ENCODE results near the gene PRSS36. TPM values are rescaled to one million over a fixed set of nuclear protein-coding genes. Genes with fewer than 3 reads are reported as not detected.

Gene PRSS36
- total RNA-seq, 1 experiment from 2014 or later: 0.23 TPM

DNA sequence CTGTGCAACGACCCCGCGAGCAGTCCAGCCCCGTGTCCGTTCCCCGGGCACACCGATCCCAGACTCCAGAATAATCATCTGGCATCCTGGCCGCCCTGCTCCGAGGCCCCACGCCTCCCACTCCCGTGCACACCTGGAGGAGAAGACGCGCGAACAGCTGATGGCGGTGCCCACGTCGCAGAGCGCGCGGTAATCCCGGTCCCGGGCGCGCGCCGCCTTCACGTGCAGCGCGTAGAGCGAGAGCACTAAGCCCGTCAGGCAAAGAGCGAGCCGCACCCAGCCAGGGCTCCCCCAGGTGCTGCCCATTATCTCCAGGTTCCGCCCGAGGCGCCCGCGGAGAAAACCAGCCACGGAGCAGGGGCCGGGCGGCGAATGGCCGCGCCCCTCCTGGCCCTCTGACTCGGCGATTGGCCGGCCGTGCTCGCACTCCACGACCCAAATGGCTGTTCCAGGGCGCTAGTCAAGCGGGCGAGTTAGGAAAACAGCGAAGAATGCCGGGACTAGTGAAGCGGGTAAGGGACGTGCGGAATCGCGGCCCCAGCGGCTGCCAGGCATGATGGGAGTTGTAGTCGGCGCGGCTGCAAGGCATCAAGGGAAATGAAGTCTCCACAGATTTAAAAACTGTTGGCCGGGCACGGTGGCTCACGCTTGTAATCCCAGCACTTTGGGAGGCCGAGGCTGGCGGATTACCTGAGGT is 55.3 kb downstream of the PRSS36 start, which contains the start of gene VKORC1:
Gene VKORC1, minus strand, starts transcription at position 374 of the 697 bp plus-strand sequence. Its CDS starts 68 bp downstream, at position 306.
- ChIA-PET CTCF (no interaction called here), POLR2A (no interaction called here)
- peak within 1 kb of the TSS; percentile 92 to 97 for H3K4me3 ChIP-seq (ENCODE audit: low read depth in 2 of 2, low read length in 2 of 2)
- intact Hi-C loops (cut with micrococcal nuclease; ENCODE audit: unreplicated experiment) (loop anchor here (5.0 to 10.0 kb wide), 3 partner anchors 60 to 142 kb away; partner anchors contain the start of genes HSD3B7 and STX4), in situ Hi-C loops (cut with HindIII; ENCODE audit: low pct_unique_long_range_greater_than_20kb, low sequenced_read_pairs) (no loop called here)
- H3K27me3 ChIP-seq (ENCODE audit: control insufficient read depth, insufficient read depth, low read length): no peaks in the 10 kb centered on the region
- H3K4me1 ChIP-seq (ENCODE audit: control insufficient read depth, insufficient read depth, low read length): peaks cover 7% of the 10 kb centered on the region; the same call in 1 of the 2 replicates
- peak; percentile 89 for DNase-seq (ENCODE audit: low read depth, low spot score)
- H3K9me3 ChIP-seq (ENCODE audit: control insufficient read depth, insufficient read depth, low read depth, low read length): no peaks in the 10 kb centered on the region
- no peaks in the 10 kb centered on the region; the same call in 1 of the 2 replicates for H3K36me3 ChIP-seq (ENCODE audit: control insufficient read depth, insufficient read depth, low read length)
- H3K27ac ChIP-seq (ENCODE audit: low read length): peak within 1 kb of the TSS; percentile 87
- TF ChIP-seq, protein P1, sequence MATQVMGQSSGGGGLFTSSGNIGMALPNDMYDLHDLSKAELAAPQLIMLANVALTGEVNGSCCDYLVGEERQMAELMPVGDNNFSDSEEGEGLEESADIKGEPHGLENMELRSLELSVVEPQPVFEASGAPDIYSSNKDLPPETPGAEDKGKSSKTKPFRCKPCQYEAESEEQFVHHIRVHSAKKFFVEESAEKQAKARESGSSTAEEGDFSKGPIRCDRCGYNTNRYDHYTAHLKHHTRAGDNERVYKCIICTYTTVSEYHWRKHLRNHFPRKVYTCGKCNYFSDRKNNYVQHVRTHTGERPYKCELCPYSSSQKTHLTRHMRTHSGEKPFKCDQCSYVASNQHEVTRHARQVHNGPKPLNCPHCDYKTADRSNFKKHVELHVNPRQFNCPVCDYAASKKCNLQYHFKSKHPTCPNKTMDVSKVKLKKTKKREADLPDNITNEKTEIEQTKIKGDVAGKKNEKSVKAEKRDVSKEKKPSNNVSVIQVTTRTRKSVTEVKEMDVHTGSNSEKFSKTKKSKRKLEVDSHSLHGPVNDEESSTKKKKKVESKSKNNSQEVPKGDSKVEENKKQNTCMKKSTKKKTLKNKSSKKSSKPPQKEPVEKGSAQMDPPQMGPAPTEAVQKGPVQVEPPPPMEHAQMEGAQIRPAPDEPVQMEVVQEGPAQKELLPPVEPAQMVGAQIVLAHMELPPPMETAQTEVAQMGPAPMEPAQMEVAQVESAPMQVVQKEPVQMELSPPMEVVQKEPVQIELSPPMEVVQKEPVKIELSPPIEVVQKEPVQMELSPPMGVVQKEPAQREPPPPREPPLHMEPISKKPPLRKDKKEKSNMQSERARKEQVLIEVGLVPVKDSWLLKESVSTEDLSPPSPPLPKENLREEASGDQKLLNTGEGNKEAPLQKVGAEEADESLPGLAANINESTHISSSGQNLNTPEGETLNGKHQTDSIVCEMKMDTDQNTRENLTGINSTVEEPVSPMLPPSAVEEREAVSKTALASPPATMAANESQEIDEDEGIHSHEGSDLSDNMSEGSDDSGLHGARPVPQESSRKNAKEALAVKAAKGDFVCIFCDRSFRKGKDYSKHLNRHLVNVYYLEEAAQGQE (IDR thresholded peaks at IDR 0.05; ENCODE audit: insufficient read depth in 1 of 2, low read depth in 2 of 2, low read length in 1 of 2): no peak
- TF ChIP-seq SIN3A (IDR thresholded peaks at IDR 0.05; ENCODE audit: borderline replicate concordance, insufficient read depth, low read depth, low read length) (no peak), POLR2AphosphoS5 (IDR thresholded peaks at IDR 0.05; ENCODE audit: low read depth, low read length) (peak; percentile 31; the same call in 1 of the 2 replicates), TCF7L2 (IDR thresholded peaks at IDR 0.05; ENCODE audit: low read depth, low read length) (0 out of 2 replicates have a peak, but pooled peaks have one; percentile 28)
- TF ChIP-seq, protein P2, sequence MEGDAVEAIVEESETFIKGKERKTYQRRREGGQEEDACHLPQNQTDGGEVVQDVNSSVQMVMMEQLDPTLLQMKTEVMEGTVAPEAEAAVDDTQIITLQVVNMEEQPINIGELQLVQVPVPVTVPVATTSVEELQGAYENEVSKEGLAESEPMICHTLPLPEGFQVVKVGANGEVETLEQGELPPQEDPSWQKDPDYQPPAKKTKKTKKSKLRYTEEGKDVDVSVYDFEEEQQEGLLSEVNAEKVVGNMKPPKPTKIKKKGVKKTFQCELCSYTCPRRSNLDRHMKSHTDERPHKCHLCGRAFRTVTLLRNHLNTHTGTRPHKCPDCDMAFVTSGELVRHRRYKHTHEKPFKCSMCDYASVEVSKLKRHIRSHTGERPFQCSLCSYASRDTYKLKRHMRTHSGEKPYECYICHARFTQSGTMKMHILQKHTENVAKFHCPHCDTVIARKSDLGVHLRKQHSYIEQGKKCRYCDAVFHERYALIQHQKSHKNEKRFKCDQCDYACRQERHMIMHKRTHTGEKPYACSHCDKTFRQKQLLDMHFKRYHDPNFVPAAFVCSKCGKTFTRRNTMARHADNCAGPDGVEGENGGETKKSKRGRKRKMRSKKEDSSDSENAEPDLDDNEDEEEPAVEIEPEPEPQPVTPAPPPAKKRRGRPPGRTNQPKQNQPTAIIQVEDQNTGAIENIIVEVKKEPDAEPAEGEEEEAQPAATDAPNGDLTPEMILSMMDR (IDR thresholded peaks at IDR 0.05): no peak
- peak; percentile 98 for ATAC-seq
- no TSS peak for BruUV-seq (replicated peaks)

DNA sequence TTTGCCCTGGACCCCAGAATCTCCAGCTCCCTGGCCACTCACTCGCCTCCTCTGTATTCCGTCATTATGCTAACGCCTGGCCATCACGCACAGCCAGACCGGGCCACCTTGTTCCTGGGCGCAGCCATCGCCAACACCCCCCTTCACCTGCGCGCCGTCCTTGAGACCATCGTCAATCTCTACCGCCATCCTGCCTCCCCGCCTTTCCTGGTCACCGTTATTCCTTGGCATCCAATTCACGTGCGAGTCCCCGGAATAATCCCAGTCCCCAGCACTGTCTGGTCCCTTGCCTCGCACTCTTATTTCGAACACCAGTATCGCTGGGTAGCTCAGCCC is 55.8 kb downstream of the PRSS36 start:
- BruUV-seq (replicated peaks): TSS peak; percentile 81

More for the DNA sequence above, 55.8 kb downstream of the PRSS36 start:
- ChIA-PET POLR2A (no interaction called here), CTCF (interaction anchor here (0.7 kb wide), 1 partner anchor 11 kb away, joined by 5 read pairs; no protein-coding TSS in a partner anchor)
- Histone ChIP-seq H3K27me3 (ENCODE audit: control insufficient read depth, insufficient read depth, low read length) (no peaks in the 10 kb centered on the region), H3K9me3 (ENCODE audit: control insufficient read depth, insufficient read depth, low read depth, low read length) (no peaks in the 10 kb centered on the region), H3K4me1 (ENCODE audit: control insufficient read depth, insufficient read depth, low read length) (peaks cover 7% of the 10 kb centered on the region; the same call in 1 of the 2 replicates), H3K27ac (ENCODE audit: low read length) (peak overlapping the region; percentile 87), H3K36me3 (ENCODE audit: control insufficient read depth, insufficient read depth, low read length) (no peaks in the 10 kb centered on the region; the same call in 1 of the 2 replicates), H3K4me3 (ENCODE audit: low read depth in 2 of 2, low read length in 2 of 2) (peak overlapping the region; percentile 92 to 97)
- DNase-seq (ENCODE audit: low read depth, low spot score) (no peak), ATAC-seq (peak; percentile 39)
- intact Hi-C loops (cut with micrococcal nuclease; ENCODE audit: unreplicated experiment) (loop anchor here (10.0 kb wide), 1 partner anchor 59 kb away; the partner anchor contains the start of gene STX4), in situ Hi-C loops (cut with HindIII; ENCODE audit: low pct_unique_long_range_greater_than_20kb, low sequenced_read_pairs) (no loop called here)
- TF ChIP-seq, protein P2 (IDR thresholded peaks at IDR 0.05): no peak
- no peak for TF ChIP-seq POLR2AphosphoS5 (IDR thresholded peaks at IDR 0.05; ENCODE audit: low read depth, low read length)
- TF ChIP-seq SIN3A (IDR thresholded peaks at IDR 0.05; ENCODE audit: borderline replicate concordance, insufficient read depth, low read depth, low read length): no peak
- TF ChIP-seq, protein P1 (IDR thresholded peaks at IDR 0.05; ENCODE audit: insufficient read depth in 1 of 2, low read depth in 2 of 2, low read length in 1 of 2): no peak
- no peak for TF ChIP-seq TCF7L2 (IDR thresholded peaks at IDR 0.05; ENCODE audit: low read depth, low read length)
